H1 (cell line): ENCODE results near the gene CHRM4. TPM values are rescaled to one million over a fixed set of nuclear protein-coding genes. Genes with fewer than 3 reads are reported as not detected.

ENCODE experiments used
- CTCF ChIA-PET: fragments of 300-600 bp; sonication (Branson Sonifier 250); formaldehyde crosslinking; loops from one replicate; lab custom pipeline; 2021; ENCODE audit not compliant: partially characterized antibody; lab: Charles Lee
- POLR2A ChIA-PET: fragments of 300-600 bp; sonication (Branson Sonifier 250); formaldehyde crosslinking; loops from one replicate; lab custom pipeline; 2021; ENCODE audit warnings: inconsistent platforms; ENCODE audit not compliant: partially characterized antibody; lab: Charles Lee
- DNase-seq, 2 experiments: peaks; one replicate each; pipeline versions ENCODE4 v3.0.0 to v3.0.0-alpha.2; 2010 to 2022; ENCODE audit warnings: low spot score in 2 of 2, low read depth in 1 of 2, mixed read lengths in 1 of 2
- FAIRE-seq: peaks from 2 replicates; lab custom pipeline; 2011; peaks lifted over from hg19 to GRCh38; lab: Jason Lieb, UNC
- H2AFZ ChIP-seq: 2 replicates; pipeline ENCODE4 v1.8.1; 2012; ENCODE audit warnings: low read length, inconsistent platforms
- H2AK5ac ChIP-seq: 2 replicates; pipeline ENCODE4 v1.6.1; 2013; ENCODE audit warnings: low read depth, low read length
- H2BK120ac ChIP-seq: replicated peaks from 2 replicates; pipeline ENCODE3; 2013; ENCODE audit warnings: low read depth, low read length, inconsistent platforms
- H2BK12ac ChIP-seq: 2 replicates; pipeline ENCODE4 v1.6.1; 2013; ENCODE audit warnings: low read depth, low read length
- H2BK15ac ChIP-seq: 2 replicates; pipeline ENCODE4 v1.6.1; 2013; ENCODE audit warnings: low read length
- H2BK20ac ChIP-seq: 2 replicates; pipeline ENCODE4 v1.6.1; 2013; ENCODE audit warnings: low read length
- H2BK5ac ChIP-seq: 2 replicates; pipeline ENCODE4 v1.6.1; 2013; ENCODE audit warnings: low read depth, low read length
- H3K14ac ChIP-seq: 2 replicates; pipeline ENCODE4 v1.6.1; 2013; ENCODE audit warnings: inconsistent platforms; ENCODE audit not compliant: insufficient read length
- H3K18ac ChIP-seq: 2 replicates; pipeline ENCODE4 v1.6.1; 2013; ENCODE audit warnings: low read length; ENCODE audit errors: extremely low read depth
- H3K23ac ChIP-seq: 2 replicates; pipeline ENCODE4 v1.6.1; 2013; ENCODE audit warnings: inconsistent platforms; ENCODE audit not compliant: insufficient read length
- H3K23me2 ChIP-seq: 2 replicates; pipeline ENCODE4 v1.6.1; 2013; ENCODE audit warnings: low read depth, low read length
- H3K27ac ChIP-seq: 2 replicates; pipeline ENCODE4 v1.6.1; 2011; ENCODE audit warnings: low read depth, low read length, inconsistent platforms
- H3K27me3 ChIP-seq, 4 experiments: replicated peaks in 1 of 4; 1 replicate in 1 of 4; 2 replicates in 3 of 4; pipeline versions ENCODE4 v1.6.1 to v1.8.1; 2011 to 2013; ENCODE audit warnings: low read length in 3 of 4, mild to moderate bottlenecking in 3 of 4, inconsistent platforms in 2 of 4, mixed read lengths in 2 of 4, moderate library complexity in 1 of 4; ENCODE audit not compliant: control insufficient read depth in 3 of 4, insufficient read depth in 3 of 4; ENCODE audit errors: extremely low read depth in 1 of 4
- H3K36me3 ChIP-seq, 4 experiments: 2 replicates each; pipeline versions ENCODE4 v1.6.1 to v1.8.1; 2011 to 2013; ENCODE audit warnings: mild to moderate bottlenecking in 4 of 4, low read length in 3 of 4, moderate library complexity in 2 of 4, control low read depth in 1 of 4, inconsistent platforms in 1 of 4; ENCODE audit not compliant: insufficient read depth in 4 of 4, control insufficient read depth in 2 of 4
- H3K4ac ChIP-seq: replicated peaks from 2 replicates; pipeline ENCODE3; 2013; ENCODE audit warnings: low read length, low read depth, mixed read lengths, inconsistent platforms; ENCODE audit not compliant: insufficient read length
- H3K4me1 ChIP-seq, 4 experiments: replicated peaks in 1 of 4; 1 replicate in 1 of 4; 2 replicates in 3 of 4; pipeline versions ENCODE4 v1.6.1 to v1.8.1; 2011 to 2013; ENCODE audit warnings: low read length in 3 of 4, inconsistent platforms in 2 of 4, mixed read lengths in 1 of 4; ENCODE audit not compliant: insufficient read depth in 4 of 4, control insufficient read depth in 3 of 4
- H3K4me2 ChIP-seq, 2 experiments: 2 replicates each; pipeline versions ENCODE4 v1.6.1 to v1.8.1; 2011 to 2013; ENCODE audit warnings: low read depth in 2 of 2, low read length in 2 of 2, control low read depth in 1 of 2, inconsistent platforms in 1 of 2, mild to moderate bottlenecking in 1 of 2; ENCODE audit not compliant: insufficient read depth in 1 of 2
- H3K4me3 ChIP-seq, 4 experiments: fragments of 200-600, 300-600 bp in 1 of 4; sonication (generic), shearing (Covaris generic), sonication (Bioruptor Twin) in 1 of 4; 2 replicates each; pipeline versions ENCODE4 v1.5.1 to v1.8.1; 2011 to 2016; ENCODE audit warnings: low read length in 4 of 4, low read depth in 3 of 4, control low read depth in 2 of 4, inconsistent platforms in 2 of 4, mild to moderate bottlenecking in 2 of 4, mixed read lengths in 1 of 4, moderate library complexity in 1 of 4; ENCODE audit not compliant: insufficient read depth in 2 of 4; ENCODE audit errors: extremely low read depth in 1 of 4
- H3K56ac ChIP-seq: replicated peaks from 2 replicates; pipeline ENCODE3; 2013; ENCODE audit warnings: low read depth, mild to moderate bottlenecking, mixed read lengths, low read length, inconsistent platforms; ENCODE audit not compliant: insufficient read length
- H3K79me1 ChIP-seq: 2 replicates; pipeline ENCODE4 v1.6.1; 2013; ENCODE audit warnings: low read depth, low read length, control low read depth
- H3K79me2 ChIP-seq, 2 experiments: 2 replicates each; pipeline versions ENCODE4 v1.6.1 to v1.8.1; 2012 to 2013; ENCODE audit warnings: low read length in 2 of 2, mild to moderate bottlenecking in 2 of 2, inconsistent platforms in 1 of 2; ENCODE audit not compliant: insufficient read depth in 2 of 2, control insufficient read depth in 1 of 2
- H3K9ac ChIP-seq, 4 experiments: replicated peaks in 1 of 4; 1 replicate in 1 of 4; 2 replicates in 3 of 4; pipeline versions ENCODE4 v1.6.1 to v1.8.1; 2011 to 2013; ENCODE audit warnings: low read depth in 3 of 4, low read length in 3 of 4, control low read depth in 2 of 4, mild to moderate bottlenecking in 2 of 4, moderate library complexity in 2 of 4, inconsistent platforms in 1 of 4; ENCODE audit errors: extremely low read depth in 1 of 4
- H3K9me3 ChIP-seq, 2 experiments: 2 replicates each; pipeline versions ENCODE4 v1.6.1 to v1.8.1; 2012 to 2013; ENCODE audit warnings: mild to moderate bottlenecking in 2 of 2, moderate library complexity in 2 of 2, control low read depth in 1 of 2, inconsistent platforms in 1 of 2, low read depth in 1 of 2, low read length in 1 of 2, mixed read lengths in 1 of 2; ENCODE audit not compliant: insufficient read depth in 2 of 2
- H4K20me1 ChIP-seq, 2 experiments: replicated peaks in 1 of 2; 2 replicates each; pipeline versions ENCODE3 to v1.8.1; 2011 to 2013; ENCODE audit warnings: inconsistent platforms in 2 of 2, low read length in 2 of 2, mild to moderate bottlenecking in 1 of 2; ENCODE audit not compliant: insufficient read depth in 2 of 2, control insufficient read depth in 1 of 2
- H4K5ac ChIP-seq: 2 replicates; pipeline ENCODE4 v1.6.1; 2013; ENCODE audit warnings: low read length, low read depth, mixed read lengths, inconsistent platforms; ENCODE audit not compliant: insufficient read length
- H4K8ac ChIP-seq: 2 replicates; pipeline ENCODE4 v1.8.0; 2013; ENCODE audit warnings: mild to moderate bottlenecking, moderate library complexity, low read length, inconsistent platforms; ENCODE audit not compliant: insufficient read depth; ENCODE audit errors: extremely low read depth
- H4K91ac ChIP-seq: replicated peaks from 2 replicates; pipeline ENCODE3; 2013; ENCODE audit warnings: low read length, mixed read lengths, inconsistent platforms; ENCODE audit not compliant: insufficient read length
- BRCA1 ChIP-seq: IDR thresholded peaks from 2 replicates; pipeline ENCODE4 v1.6.1; 2012; ENCODE audit warnings: low read depth, low read length, improper control_type of control experiment
- CTBP2 ChIP-seq: IDR thresholded peaks from 2 replicates; pipeline ENCODE4 v1.7.0; 2011; ENCODE audit warnings: borderline replicate concordance, mild to moderate bottlenecking, moderate library complexity, mixed read lengths, low read length; ENCODE audit not compliant: insufficient read depth, insufficient read length
- EZH2 ChIP-seq: fragments of 200-600 bp; sonication (generic); IDR thresholded peaks from 2 replicates; pipeline ENCODE4 v1.7.1; 2012; ENCODE audit warnings: low read depth, mild to moderate bottlenecking, moderate library complexity, low read length, inconsistent platforms; ENCODE audit not compliant: severe bottlenecking
- HDAC6 ChIP-seq: IDR thresholded peaks from one replicate; pipeline ENCODE4 v1.7.1; 2012; ENCODE audit warnings: low read depth, mild to moderate bottlenecking, inconsistent platforms, low read length, moderate library complexity
- JUND ChIP-seq: IDR thresholded peaks from 2 replicates; pipeline ENCODE4 v1.6.1; 2011; ENCODE audit warnings: mild to moderate bottlenecking, improper control_type of control experiment, low read length
- KDM1A ChIP-seq: fragments of 200-600, 300-600 bp; sonication (generic); IDR thresholded peaks from 2 replicates; pipeline ENCODE4 v1.7.1; 2016; ENCODE audit warnings: mild to moderate bottlenecking, low read length, borderline replicate concordance
- NRF1 ChIP-seq: IDR thresholded peaks from 2 replicates; pipeline ENCODE4 v1.6.1; 2011; ENCODE audit warnings: mild to moderate bottlenecking, low read depth, low read length, improper control_type of control experiment
- RNF2 ChIP-seq: fragments of 200-900, 300-1000 bp; sonication (generic); IDR thresholded peaks from 2 replicates; pipeline ENCODE4 v1.7.1; 2016; ENCODE audit warnings: borderline replicate concordance, low read depth, mild to moderate bottlenecking, antibody characterized with exemption, low read length; ENCODE audit not compliant: poor library complexity, severe bottlenecking; ENCODE audit errors: missing control alignments
- SP2 ChIP-seq: IDR thresholded peaks from 2 replicates; pipeline ENCODE4 v1.6.1; 2012; ENCODE audit warnings: mild to moderate bottlenecking, low read length, inconsistent platforms
- TAF1 ChIP-seq: IDR thresholded peaks from 2 replicates; pipeline ENCODE4 v1.6.1; 2011; ENCODE audit warnings: mild to moderate bottlenecking, low read depth, low read length
- TBP ChIP-seq: IDR thresholded peaks from 2 replicates; pipeline ENCODE4 v1.6.1; 2011; ENCODE audit warnings: low read depth, low read length, improper control_type of control experiment
- TEAD4 ChIP-seq: IDR thresholded peaks from 2 replicates; pipeline ENCODE4 v1.6.1; 2012; ENCODE audit warnings: low read depth, low read length, inconsistent platforms, mixed read lengths
- WGBS, 2 experiments: shearing (Covaris generic) in 1 of 2; methylation state at CpG; one replicate each; pipeline versions ENCODE4 v1.1.6 to v1.1.7; 2013 to 2015; ENCODE audit warnings: low lambda C conversion rate in 2 of 2, mixed read lengths in 2 of 2, inconsistent platforms in 1 of 2, low coverage in 1 of 2, missing lambda C conversion rate in 1 of 2; ENCODE audit not compliant: insufficient replicate concordance in 2 of 2, insufficient coverage in 1 of 2, insufficient read length in 1 of 2; ENCODE audit errors: extremely low coverage in 1 of 2, missing lambda C conversion rate in 1 of 2; 5-methylcytosine and 5-hydroxymethylcytosine counted together
- polyA plus RNA-seq, 7 experiments: library from polyadenylated mRNA; depleted of rRNA in 3 of 7; stranded (reverse) in 5 of 7; unstranded in 2 of 7; fragments of >200 nt in 5 of 7; fragments of 200-250 nt in 2 of 7; gene quantifications; 1 replicate in 5 of 7; 2 replicates in 1 of 7; 4 replicates in 1 of 7; pipeline versions ENCODE4 v1.2.1 to v1.2.3, GENCODE V29; 2011 to 2013; ENCODE audit warnings: missing spikeins in 2 of 7, mixed read lengths in 2 of 7
- total RNA-seq: library from RNA; stranded (reverse); fragmentation: NEBNext Ultra II Directional; extraction: Animal tissue kit (Norgen Biotek cat#: 25700); gene quantifications from 2 replicates; pipeline ENCODE4 v1.2.1, GENCODE V29; 2021

CHRM4 gene
- total and polyA plus RNA-seq, 2 of the 8 experiments (the other 6 are each of a cell fraction or from before 2014, with no cell fraction given) = 1.1 to 1.3 TPM

GRCh38 chr11:46357483-46357936 is 34.1 kb downstream of the CHRM4 start:
- peaks cover 0 to 27% (median 17%) of the 10 kb centered on the region in 4 experiments; a peak in 6 of 7 replicates for H3K4me1 ChIP-seq
- no peak overlapping the region for H3K4ac ChIP-seq
- no peaks in the 10 kb centered on the region for H3K36me3 ChIP-seq
- H3K27ac ChIP-seq = no peak overlapping the region; the same call in 1 of the 2 replicates
- no peak overlapping the region for H2AK5ac ChIP-seq
- H4K5ac ChIP-seq = no peak overlapping the region
- H3K9ac ChIP-seq = no peak overlapping the region
- H3K18ac ChIP-seq = no peak overlapping the region
- no peaks in the 10 kb centered on the region for H3K9me3 ChIP-seq
- DNase-seq (no peak), FAIRE-seq (no peak)
- no peaks in the 10 kb centered on the region for H3K27me3 ChIP-seq
- CTCF ChIA-PET = interaction anchor here (0.8 to 44.5 kb wide), 6 partner anchors 2 to 118 kb away, joined by 3 to 1004 read pairs (median 5); partner anchors contain the start of genes CHRM4, DGKZ and MDK
- H4K8ac ChIP-seq = no peak overlapping the region
- H2BK20ac ChIP-seq = no peak overlapping the region
- H3K79me1 ChIP-seq = peaks cover 25% of the 10 kb centered on the region
- no peak overlapping the region for H2AFZ ChIP-seq
- no peak overlapping the region for H3K56ac ChIP-seq
- no peak overlapping the region for H2BK12ac ChIP-seq
- H4K91ac ChIP-seq = no peak overlapping the region
- H2BK120ac ChIP-seq = no peak overlapping the region
- TF ChIP-seq CTBP2 (no peak), NRF1 (no peak), KDM1A (no peak), TAF1 (no peak), TEAD4 (no peak), JUND (no peak), EZH2 (no peak), RNF2 (no peak), TBP (no peak), BRCA1 (no peak), HDAC6 (no peak), SP2 (no peak)
- TF ChIP-seq, all 59 proteins: peak for 0
- H3K79me2 ChIP-seq = peaks cover 0 to 78% of the 10 kb centered on the region in 2 experiments; a peak in 3 of 4 replicates
- H3K23ac ChIP-seq = no peak overlapping the region
- no peak overlapping the region for H3K4me2 ChIP-seq
- no peak overlapping the region for H2BK5ac ChIP-seq
- WGBS, 2 experiments = 86% methylated on average over 11 of the region's 11 CpGs; no CpG with 5 or more reads in 1 of the 2 experiments
- no peak overlapping the region for H3K4me3 ChIP-seq
- no peak overlapping the region for H2BK15ac ChIP-seq
- H4K20me1 ChIP-seq = peaks cover 5 to 32% of the 10 kb centered on the region in 2 experiments
- H3K14ac ChIP-seq = no peak overlapping the region
- H3K23me2 ChIP-seq = no peaks in the 10 kb centered on the region
- POLR2A ChIA-PET = interaction anchor here (1.2 to 1.9 kb wide), 5 partner anchors 8 to 43 kb away, joined by 3 to 6 read pairs (median 4); partner anchors contain the start of gene MDK
